GM23248 (cell line): ENCODE data around the gene DDX27. TPM values are rescaled to one million over a fixed set of nuclear protein-coding genes. Genes with fewer than 3 reads are reported as not detected.

Source experiments
- DNase-seq: peaks from one replicate; pipeline ENCODE4 v3.0.0-alpha.2; 2015
- H2AFZ ChIP-seq: fragments of 200-600 bp; sonication (generic); 2 replicates; pipeline ENCODE4 v1.6.1; 2016; ENCODE audit warnings: antibody characterized with exemption
- H3F3A ChIP-seq: fragments of 200-600 bp; sonication (generic); 2 replicates; pipeline ENCODE4 v1.6.1; 2016; ENCODE audit warnings: mild to moderate bottlenecking, antibody characterized with exemption, mixed run types; ENCODE audit not compliant: insufficient read depth
- H3K27ac ChIP-seq: fragments of 200-600 bp; sonication (generic); 2 replicates; pipeline ENCODE4 v1.5.1; 2016; ENCODE audit warnings: mild to moderate bottlenecking
- H3K27me3 ChIP-seq: fragments of 200-600 bp; sonication (generic); replicated peaks from 2 replicates; pipeline ENCODE4 v1.6.1; 2016; ENCODE audit warnings: mild to moderate bottlenecking; ENCODE audit not compliant: insufficient read depth
- H3K36me3 ChIP-seq: fragments of 200-600 bp; sonication (generic); 2 replicates; pipeline ENCODE4 v1.6.1; 2016; ENCODE audit warnings: low read depth, mild to moderate bottlenecking
- H3K4me1 ChIP-seq: fragments of 200-600 bp; sonication (generic); 2 replicates; pipeline ENCODE4 v1.6.1; 2016; ENCODE audit warnings: mild to moderate bottlenecking; ENCODE audit not compliant: insufficient read depth
- H3K4me2 ChIP-seq: fragments of 200-600 bp; sonication (generic); one replicate; pipeline ENCODE4 v1.6.1; 2016; ENCODE audit warnings: mild to moderate bottlenecking; ENCODE audit not compliant: unreplicated experiment
- H3K4me3 ChIP-seq: fragments of 200-600 bp; sonication (generic); 2 replicates; pipeline ENCODE4 v1.5.1; 2016; ENCODE audit warnings: mild to moderate bottlenecking
- H3K79me2 ChIP-seq: fragments of 200-600 bp; sonication (generic); 2 replicates; pipeline ENCODE4 v1.6.1; 2016; ENCODE audit warnings: mild to moderate bottlenecking; ENCODE audit not compliant: insufficient read depth
- H3K9ac ChIP-seq: fragments of 200-600 bp; sonication (generic); 2 replicates; pipeline ENCODE4 v1.6.1; 2016; ENCODE audit warnings: mild to moderate bottlenecking
- H3K9me2 ChIP-seq: fragments of 200-600 bp; sonication (generic); 2 replicates; pipeline ENCODE4 v1.6.1; 2016; ENCODE audit warnings: mixed run types, mild to moderate bottlenecking, moderate library complexity; ENCODE audit not compliant: insufficient read depth
- H3K9me3 ChIP-seq: fragments of 200-600 bp; sonication (generic); one replicate; pipeline ENCODE4 v1.6.1; 2017; ENCODE audit warnings: low read depth
- H4K20me1 ChIP-seq: fragments of 200-600 bp; sonication (generic); 2 replicates; pipeline ENCODE4 v1.6.0; 2016; ENCODE audit not compliant: insufficient read depth
- EZH2 ChIP-seq: fragments of 200-600 bp; sonication (generic); IDR thresholded peaks from 2 replicates; pipeline ENCODE4 v1.6.1; 2018; ENCODE audit warnings: antibody characterized with exemption, mild to moderate bottlenecking; ENCODE audit not compliant: insufficient read depth, poor library complexity, severe bottlenecking
- EZH2phosphoT487 ChIP-seq: fragments of 200-600 bp; sonication (generic); IDR thresholded peaks from 2 replicates; pipeline ENCODE4 v1.6.1; 2018; ENCODE audit warnings: antibody characterized with exemption, moderate library complexity, mild to moderate bottlenecking, low read depth; ENCODE audit not compliant: insufficient read depth
- WGBS, 2 experiments: methylation state at CpG; one replicate each; pipeline ENCODE4 v1.1.6; 2015 to 2017; ENCODE audit warnings: low lambda C conversion rate in 2 of 2, low coverage in 1 of 2; ENCODE audit errors: missing lambda C conversion rate in 2 of 2; 5-methylcytosine and 5-hydroxymethylcytosine counted together
- in situ Hi-C: fragments of 300-500 bp; cut with MboI; formaldehyde crosslinking; loops from 2 replicates; pipeline ENCODE4 v1.15.0; 2020
- polyA plus RNA-seq: library from polyadenylated mRNA; unstranded; fragments of >200 nt; fragmentation: Nextera tagmentation; extraction: Ambion mirVana; gene quantifications from 2 replicates; pipeline ENCODE4 v1.2.1, GENCODE V29; 2016
- total RNA-seq: library from RNA; depleted of rRNA; stranded (reverse); fragments of >200 nt; shearing (Covaris generic); gene quantifications from 2 replicates; pipeline ENCODE4 v1.2.3, GENCODE V29; 2014

DDX27 gene
- total and polyA plus RNA-seq, 2 experiments from 2014 or later = 25.3 to 35.6 TPM

- H3K9me3 ChIP-seq = no peaks in the 10 kb centered on the region
Measured at GRCh38 chr20:49199729-49200293, 19.4 kb upstream of the DDX27 start.

GRCh38 chr20:49203011-49203410 is 16.2 kb upstream of the DDX27 start:
- Histone ChIP-seq H3K27ac (no peak overlapping the region), H3K79me2 (no peaks in the 10 kb centered on the region), H3K4me3 (no peak overlapping the region), H3K9ac (no peak overlapping the region), H3K4me1 (no peaks in the 10 kb centered on the region), H4K20me1 (no peaks in the 10 kb centered on the region), H2AFZ (no peak overlapping the region), H3K4me2 (no peak overlapping the region), H3F3A (no peaks in the 10 kb centered on the region), H3K27me3 (no peaks in the 10 kb centered on the region), H3K9me2 (no peaks in the 10 kb centered on the region), H3K36me3 (no peaks in the 10 kb centered on the region), H3K9me3 (no peaks in the 10 kb centered on the region)
- no peak for DNase-seq
- 82 to 85% methylated on average over 7 of the region's 7 CpGs for WGBS, 2 experiments
- TF ChIP-seq EZH2 = no peak
- TF ChIP-seq EZH2phosphoT487 = no peak
- in situ Hi-C loops = loop anchor here (10.0 kb wide), 1 partner anchor 68 kb away; no protein-coding TSS in a partner anchor

More at GRCh38 chr20:49199729-49200293, 19.4 kb upstream of the DDX27 start:
- no peaks in the 10 kb centered on the region for H3K27me3 ChIP-seq
- TF ChIP-seq EZH2phosphoT487 (no peak), EZH2 (no peak)
- H3K79me2 ChIP-seq = no peaks in the 10 kb centered on the region
- H3K27ac ChIP-seq = no peak overlapping the region
- WGBS, 2 experiments = 62 to 72% methylated on average over 4 of the region's 4 CpGs
- no peak overlapping the region for H3K4me3 ChIP-seq
- no peak overlapping the region for H3K4me2 ChIP-seq
- H3K9me2 ChIP-seq = no peaks in the 10 kb centered on the region
- H3F3A ChIP-seq = no peaks in the 10 kb centered on the region
- no peak for DNase-seq
- 0 out of 2 replicates have a peak, but pooled peaks cover 2% of the 10 kb centered on the region for H3K4me1 ChIP-seq
- no peak overlapping the region for H2AFZ ChIP-seq
- H3K9ac ChIP-seq = no peak overlapping the region
- no peaks in the 10 kb centered on the region for H3K36me3 ChIP-seq
- H4K20me1 ChIP-seq = no peaks in the 10 kb centered on the region
- in situ Hi-C loops = loop anchor here (10.0 kb wide), 1 partner anchor 65 kb away; no protein-coding TSS in a partner anchor

- H3K79me2 ChIP-seq = no peaks in the 10 kb centered on the region
- no peak overlapping the region for H3K4me3 ChIP-seq
- H3K9ac ChIP-seq = no peak overlapping the region
- H3F3A ChIP-seq = no peaks in the 10 kb centered on the region
- no peak overlapping the region for H3K4me2 ChIP-seq
- H2AFZ ChIP-seq = no peak overlapping the region
- WGBS, 2 experiments = 82 to 84% methylated on average over 9 of the region's 9 CpGs
- H3K27me3 ChIP-seq = no peaks in the 10 kb centered on the region
- no peaks in the 10 kb centered on the region for H3K4me1 ChIP-seq
- H3K9me3 ChIP-seq = no peaks in the 10 kb centered on the region
- in situ Hi-C loops = loop anchor here (10.0 kb wide), 1 partner anchor 69 kb away; no protein-coding TSS in a partner anchor
- H4K20me1 ChIP-seq = no peaks in the 10 kb centered on the region
- DNase-seq = no peak
- H3K9me2 ChIP-seq = no peaks in the 10 kb centered on the region
- H3K36me3 ChIP-seq = no peaks in the 10 kb centered on the region
- TF ChIP-seq EZH2 (no peak), EZH2phosphoT487 (no peak)
- H3K27ac ChIP-seq = no peak overlapping the region
Measured at GRCh38 chr20:49203746-49204145, 15.5 kb upstream of the DDX27 start.

GRCh38 chr20:49207076-49207475 is 12.1 kb upstream of the DDX27 start:
- H3K27me3 ChIP-seq = no peaks in the 10 kb centered on the region
- no peaks in the 10 kb centered on the region for H3K9me2 ChIP-seq
- no peaks in the 10 kb centered on the region for H3K4me1 ChIP-seq
- H3K79me2 ChIP-seq = no peaks in the 10 kb centered on the region
- DNase-seq = no peak
- no peaks in the 10 kb centered on the region for H3K36me3 ChIP-seq
- H3K4me2 ChIP-seq = no peak overlapping the region
- in situ Hi-C loops = loop anchor here (10.0 kb wide), 1 partner anchor 72 kb away; no protein-coding TSS in a partner anchor
- no peak overlapping the region for H3K9ac ChIP-seq
- H3F3A ChIP-seq = no peaks in the 10 kb centered on the region
- H3K4me3 ChIP-seq = no peak overlapping the region
- no peaks in the 10 kb centered on the region for H3K9me3 ChIP-seq
- WGBS, 2 experiments = 70 to 85% methylated on average over 6 of the region's 6 CpGs
- no peak overlapping the region for H2AFZ ChIP-seq
- no peaks in the 10 kb centered on the region for H4K20me1 ChIP-seq
- no peak overlapping the region for H3K27ac ChIP-seq
- TF ChIP-seq EZH2phosphoT487 (no peak), EZH2 (no peak)
